GM12872 (cell line): ENCODE measurements around the gene EML2.

ENCODE experiments used
- TF ChIP-seq, protein P1 (sequence below): IDR thresholded peaks from 3 replicates; pipeline ENCODE4 v1.5.1; 2011; ENCODE audit warnings: low read depth, mild to moderate bottlenecking, low read length, moderate library complexity; ENCODE audit not compliant: insufficient read depth

EML2 gene

GRCh38 chr19:45560038-45560437, 79.2 kb downstream of the EML2 start:
- TF ChIP-seq, protein P1, sequence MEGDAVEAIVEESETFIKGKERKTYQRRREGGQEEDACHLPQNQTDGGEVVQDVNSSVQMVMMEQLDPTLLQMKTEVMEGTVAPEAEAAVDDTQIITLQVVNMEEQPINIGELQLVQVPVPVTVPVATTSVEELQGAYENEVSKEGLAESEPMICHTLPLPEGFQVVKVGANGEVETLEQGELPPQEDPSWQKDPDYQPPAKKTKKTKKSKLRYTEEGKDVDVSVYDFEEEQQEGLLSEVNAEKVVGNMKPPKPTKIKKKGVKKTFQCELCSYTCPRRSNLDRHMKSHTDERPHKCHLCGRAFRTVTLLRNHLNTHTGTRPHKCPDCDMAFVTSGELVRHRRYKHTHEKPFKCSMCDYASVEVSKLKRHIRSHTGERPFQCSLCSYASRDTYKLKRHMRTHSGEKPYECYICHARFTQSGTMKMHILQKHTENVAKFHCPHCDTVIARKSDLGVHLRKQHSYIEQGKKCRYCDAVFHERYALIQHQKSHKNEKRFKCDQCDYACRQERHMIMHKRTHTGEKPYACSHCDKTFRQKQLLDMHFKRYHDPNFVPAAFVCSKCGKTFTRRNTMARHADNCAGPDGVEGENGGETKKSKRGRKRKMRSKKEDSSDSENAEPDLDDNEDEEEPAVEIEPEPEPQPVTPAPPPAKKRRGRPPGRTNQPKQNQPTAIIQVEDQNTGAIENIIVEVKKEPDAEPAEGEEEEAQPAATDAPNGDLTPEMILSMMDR = no peak
